Sigmoid colon (tissue), 4 donors: ENCODE data around the gene PRTG.

Experiments
- EP300 ChIP-seq, 4 donors: sonication (generic); formaldehyde crosslinking; IDR thresholded peaks; one replicate each; pipeline ENCODE4 v1.6.1; 2017; ENCODE audit warnings: antibody characterized with exemption in 4 of 4
- TF ChIP-seq, protein P1 (sequence below), 4 experiments: fragments of 450-650 bp in 3 of 4; fragments of 200-600 bp in 1 of 4; IDR thresholded peaks; one replicate each; pipeline ENCODE4 v1.5.1; 2016 to 2019; ENCODE audit warnings: antibody characterized with exemption in 4 of 4, mild to moderate bottlenecking in 3 of 4, moderate library complexity in 2 of 4

GRCh38 chr15:55673287-55673686 is 69.7 kb downstream of the PRTG start:
- TF ChIP-seq, protein P1, sequence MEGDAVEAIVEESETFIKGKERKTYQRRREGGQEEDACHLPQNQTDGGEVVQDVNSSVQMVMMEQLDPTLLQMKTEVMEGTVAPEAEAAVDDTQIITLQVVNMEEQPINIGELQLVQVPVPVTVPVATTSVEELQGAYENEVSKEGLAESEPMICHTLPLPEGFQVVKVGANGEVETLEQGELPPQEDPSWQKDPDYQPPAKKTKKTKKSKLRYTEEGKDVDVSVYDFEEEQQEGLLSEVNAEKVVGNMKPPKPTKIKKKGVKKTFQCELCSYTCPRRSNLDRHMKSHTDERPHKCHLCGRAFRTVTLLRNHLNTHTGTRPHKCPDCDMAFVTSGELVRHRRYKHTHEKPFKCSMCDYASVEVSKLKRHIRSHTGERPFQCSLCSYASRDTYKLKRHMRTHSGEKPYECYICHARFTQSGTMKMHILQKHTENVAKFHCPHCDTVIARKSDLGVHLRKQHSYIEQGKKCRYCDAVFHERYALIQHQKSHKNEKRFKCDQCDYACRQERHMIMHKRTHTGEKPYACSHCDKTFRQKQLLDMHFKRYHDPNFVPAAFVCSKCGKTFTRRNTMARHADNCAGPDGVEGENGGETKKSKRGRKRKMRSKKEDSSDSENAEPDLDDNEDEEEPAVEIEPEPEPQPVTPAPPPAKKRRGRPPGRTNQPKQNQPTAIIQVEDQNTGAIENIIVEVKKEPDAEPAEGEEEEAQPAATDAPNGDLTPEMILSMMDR (IDR thresholded peaks at IDR 0.05), result no peak
- no peak for TF ChIP-seq EP300 (IDR thresholded peaks at IDR 0.05)
